Lung (tissue), 12 donors: ENCODE data around the gene AFG1L. TPM values are rescaled to one million over a fixed set of nuclear protein-coding genes. Genes with fewer than 3 reads are reported as not detected.

Experiments
- ATAC-seq: fragments of 200-7000 bp; cut with Tn5 transposase; one replicate; pipeline ENCODE4 v1.9.1; 2020; ENCODE audit warnings: moderate number of reproducible peaks; ENCODE audit not compliant: insufficient read depth, low FRiP score
- DNase-seq, 3 donors: peaks; one replicate each; pipeline ENCODE4 v3.0.0-alpha.2; 2013 to 2017
- H3K27ac ChIP-seq, 2 donors: one replicate each; pipeline ENCODE4 v1.5.1; 2013; ENCODE audit warnings: mild to moderate bottlenecking in 2 of 2, moderate library complexity in 2 of 2, control low read depth in 1 of 2, inconsistent platforms in 1 of 2, low read depth in 1 of 2, low read length in 1 of 2
- H3K27me3 ChIP-seq, 3 donors: one replicate each; pipeline ENCODE4 v1.5.1; 2013; ENCODE audit warnings: low read length in 2 of 3; ENCODE audit not compliant: control insufficient read depth in 3 of 3, insufficient read depth in 3 of 3
- H3K36me3 ChIP-seq, 4 donors: one replicate each; pipeline ENCODE4 v1.5.1; 2013; ENCODE audit warnings: low read length in 4 of 4, mild to moderate bottlenecking in 1 of 4, moderate library complexity in 1 of 4; ENCODE audit not compliant: control insufficient read depth in 4 of 4, insufficient read depth in 4 of 4
- H3K4me1 ChIP-seq, 5 donors: one replicate each; pipeline ENCODE4 v1.5.1; 2013; ENCODE audit warnings: low read length in 5 of 5, mild to moderate bottlenecking in 2 of 5, moderate library complexity in 1 of 5; ENCODE audit not compliant: control insufficient read depth in 5 of 5, insufficient read depth in 5 of 5
- H3K4me3 ChIP-seq: one replicate; pipeline ENCODE4 v1.5.1; 2013; ENCODE audit warnings: mild to moderate bottlenecking, control low read depth, moderate library complexity
- H3K9ac ChIP-seq, 2 donors: one replicate each; pipeline ENCODE4 v1.5.1; 2013; ENCODE audit warnings: low read length in 2 of 2, control low read depth in 1 of 2; ENCODE audit not compliant: insufficient read depth in 1 of 2
- H3K9me3 ChIP-seq, 4 donors: one replicate each; pipeline ENCODE4 v1.5.1; 2013; ENCODE audit warnings: low read length in 3 of 4, mild to moderate bottlenecking in 1 of 4, moderate library complexity in 1 of 4; ENCODE audit not compliant: control insufficient read depth in 4 of 4, insufficient read depth in 3 of 4
- WGBS, 2 donors: extraction: QIAGEN DNeasy Blood & Tissue Kit; methylation state at CpG; one replicate each; pipeline ENCODE4 v1.1.7; 2013; 5-methylcytosine and 5-hydroxymethylcytosine counted together
- polyA plus RNA-seq, 2 donors: library from polyadenylated mRNA; stranded (reverse); fragments of 200-250 nt; gene quantifications; one replicate each; pipeline ENCODE4 v1.2.1, GENCODE V29; 2013
- total RNA-seq, 2 donors: library from RNA; depleted of rRNA in 1 of 2; stranded (reverse); fragments of >200 nt in 1 of 2; gene quantifications; one replicate each; pipeline ENCODE4 v1.2.1, GENCODE V29; 2014 to 2021
- TF ChIP-seq, protein P1 (sequence below): IDR thresholded peaks from 2 replicates; pipeline ENCODE4 v1.5.1; 2012; ENCODE audit warnings: mild to moderate bottlenecking; ENCODE audit errors: control extremely low read depth, extremely low read depth
- donor health status: control.
- donor health status: control.
- donor health status: Bipolar disorder and iron deficiency.
- donor health status: healthy.
- donor health status: DM: yes; HTN: yes; CAD: no.

The AFG1L gene
- total and polyA plus RNA-seq, 4 donors, result 2.0 to 9.5 (median 5.5) TPM

DNA sequence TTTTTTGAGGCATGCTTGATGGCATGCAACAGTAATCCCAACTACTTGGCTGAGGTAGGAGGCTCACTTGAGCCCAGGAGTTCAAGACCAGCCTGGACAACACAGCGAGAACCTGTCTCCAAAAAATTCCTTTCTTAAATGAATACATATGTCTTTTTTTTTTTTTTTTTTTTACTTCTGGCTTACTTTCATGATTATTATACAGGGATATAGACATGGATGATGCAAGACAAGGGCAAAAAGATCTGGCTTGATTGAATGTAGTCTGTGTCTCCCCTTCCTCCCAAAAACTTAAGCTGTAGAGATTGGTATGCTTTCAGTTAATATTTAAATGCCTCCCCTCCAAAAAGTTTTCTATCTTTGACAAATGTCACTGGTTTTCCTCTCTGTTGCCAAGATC lies 41.6 kb upstream of the AFG1L start:
- Histone ChIP-seq H3K36me3 (peaks cover 0 to 6% (median under 1%) of the 10 kb centered on the region in 4 donors), H3K4me1 (peaks cover 0 to 32% (median 0%) of the 10 kb centered on the region in 5 donors), H3K27ac (no peak overlapping the region), H3K9me3 (no peaks in the 10 kb centered on the region), H3K9ac (no peak overlapping the region), H3K4me3 (no peak overlapping the region), H3K27me3 (no peaks in the 10 kb centered on the region)
- WGBS, 2 donors, result 95 to 100% methylated on average over 1 of the region's 1 CpG
- TF ChIP-seq, protein P1, sequence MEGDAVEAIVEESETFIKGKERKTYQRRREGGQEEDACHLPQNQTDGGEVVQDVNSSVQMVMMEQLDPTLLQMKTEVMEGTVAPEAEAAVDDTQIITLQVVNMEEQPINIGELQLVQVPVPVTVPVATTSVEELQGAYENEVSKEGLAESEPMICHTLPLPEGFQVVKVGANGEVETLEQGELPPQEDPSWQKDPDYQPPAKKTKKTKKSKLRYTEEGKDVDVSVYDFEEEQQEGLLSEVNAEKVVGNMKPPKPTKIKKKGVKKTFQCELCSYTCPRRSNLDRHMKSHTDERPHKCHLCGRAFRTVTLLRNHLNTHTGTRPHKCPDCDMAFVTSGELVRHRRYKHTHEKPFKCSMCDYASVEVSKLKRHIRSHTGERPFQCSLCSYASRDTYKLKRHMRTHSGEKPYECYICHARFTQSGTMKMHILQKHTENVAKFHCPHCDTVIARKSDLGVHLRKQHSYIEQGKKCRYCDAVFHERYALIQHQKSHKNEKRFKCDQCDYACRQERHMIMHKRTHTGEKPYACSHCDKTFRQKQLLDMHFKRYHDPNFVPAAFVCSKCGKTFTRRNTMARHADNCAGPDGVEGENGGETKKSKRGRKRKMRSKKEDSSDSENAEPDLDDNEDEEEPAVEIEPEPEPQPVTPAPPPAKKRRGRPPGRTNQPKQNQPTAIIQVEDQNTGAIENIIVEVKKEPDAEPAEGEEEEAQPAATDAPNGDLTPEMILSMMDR, result no peak
- ATAC-seq (no peak), DNase-seq (no peak)

DNA sequence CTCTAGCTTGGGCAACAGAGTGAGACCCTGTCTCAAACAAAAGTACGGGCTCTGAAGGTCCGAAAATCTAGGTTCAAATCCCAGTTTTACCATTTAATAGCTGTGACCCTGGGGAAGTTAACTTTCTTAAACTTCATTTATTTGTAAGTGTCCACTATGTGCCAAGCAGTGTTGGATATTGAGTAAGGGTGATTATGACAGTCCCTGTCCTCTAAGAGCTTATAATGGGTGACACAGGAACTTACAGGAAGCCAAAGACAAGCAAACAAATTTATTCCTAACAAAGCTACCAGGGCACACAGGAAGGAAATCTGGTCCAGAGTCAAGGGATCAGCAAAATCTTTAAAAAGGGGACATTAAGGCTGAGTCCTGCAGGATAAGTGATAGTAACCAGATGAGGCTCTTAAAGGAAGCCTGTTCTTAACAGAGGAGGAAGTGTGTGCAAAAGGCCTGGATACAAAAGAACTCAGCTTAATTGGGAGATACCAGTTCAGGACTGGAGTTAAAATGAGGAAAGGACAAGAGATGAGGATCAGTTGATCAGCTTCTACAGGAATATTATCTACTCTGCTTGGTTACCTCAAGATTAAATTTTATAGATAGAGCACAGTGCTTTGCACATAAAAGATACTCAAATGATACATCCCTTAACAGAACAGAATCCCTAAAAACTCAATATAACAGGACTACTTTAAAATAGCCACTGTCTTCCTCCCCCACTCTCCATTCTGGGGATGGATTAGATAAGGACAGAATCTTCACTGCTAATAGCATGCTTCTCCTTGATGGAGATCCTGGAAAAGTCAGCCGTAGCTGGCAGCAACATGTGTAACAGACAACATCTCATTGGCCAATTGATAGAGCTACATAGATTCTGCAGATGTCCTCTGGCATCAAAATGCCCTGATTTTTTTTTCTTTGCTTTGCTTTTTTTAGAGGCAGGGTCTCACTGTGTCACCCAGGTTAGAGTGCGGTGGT lies 40.1 kb upstream of the AFG1L start:
- TF ChIP-seq, protein P1, result no peak
- no peaks in the 10 kb centered on the region for H3K27me3 ChIP-seq
- H3K9me3 ChIP-seq, result no peaks in the 10 kb centered on the region
- WGBS, 2 donors, result 82 to 88% methylated on average over 4 of the region's 4 CpGs
- DNase-seq (no peak), ATAC-seq (peak; percentile 24)
- peaks cover 0 to 31% (median 5%) of the 10 kb centered on the region in 5 donors for H3K4me1 ChIP-seq
- H3K9ac ChIP-seq, result no peak overlapping the region
- H3K27ac ChIP-seq, result peak overlapping the region in 1 of 2 donors; percentile 50
- H3K4me3 ChIP-seq, result no peak overlapping the region
- H3K36me3 ChIP-seq, result peaks cover 0 to 6% (median under 1%) of the 10 kb centered on the region in 4 donors

- Histone ChIP-seq H3K9me3 (no peaks in the 10 kb centered on the region), H3K36me3 (peaks cover 0 to 7% (median 1%) of the 10 kb centered on the region in 4 donors), H3K9ac (peak overlapping the region; percentile 87 to 94), H3K4me3 (peak overlapping the region; percentile 94), H3K4me1 (peaks cover 0 to 9% (median 8%) of the 10 kb centered on the region in 5 donors), H3K27ac (peak overlapping the region; percentile 90 to 98), H3K27me3 (no peaks in the 10 kb centered on the region)
- DNase-seq (peak in 2 of 3 donors; percentile 73 to 74), ATAC-seq (peak; percentile 3)
- TF ChIP-seq, protein P1, result no peak
- WGBS, 2 donors, result 0 to 1% methylated on average over 29 of the region's 29 CpGs
These were observed 34.6 kb upstream of the AFG1L start for GRCh38 chr6:108260126-108260808.
